Mucosa of descending colon (tissue), 3 donors: ENCODE measurements around the gene MOGAT3. TPM values are rescaled to one million over a fixed set of nuclear protein-coding genes. Genes with fewer than 3 reads are reported as not detected.

Source experiments
- ATAC-seq: fragments of 200-7000 bp; cut with Tn5 transposase; one replicate; pipeline ENCODE4 v1.9.1; 2020; ENCODE audit warnings: mild to moderate bottlenecking, moderate library complexity
- DNase-seq, 3 donors: peaks; one replicate each; pipeline ENCODE4 v3.0.0-alpha.2; 2020
- H3K36me3 ChIP-seq: fragments of 200-600 bp; one replicate; pipeline ENCODE4 v1.8.0; 2021; ENCODE audit warnings: low read depth, mild to moderate bottlenecking
- H3K4me1 ChIP-seq: fragments of 200-600 bp; one replicate; pipeline ENCODE4 v1.8.0; 2021; ENCODE audit warnings: low read depth, mild to moderate bottlenecking
- H3K4me3 ChIP-seq: fragments of 200-600 bp; one replicate; pipeline ENCODE4 v1.8.0; 2021; ENCODE audit warnings: mild to moderate bottlenecking
- H3K9me3 ChIP-seq: fragments of 200-600 bp; one replicate; pipeline ENCODE4 v1.8.0; 2021; ENCODE audit warnings: mild to moderate bottlenecking
- CTCF ChIP-seq: fragments of 200-600 bp; IDR thresholded peaks from one replicate; pipeline ENCODE4 v1.8.0; 2022; ENCODE audit warnings: antibody characterized with exemption, mild to moderate bottlenecking
- intact Hi-C, 2 donors: fragments of 100-400 bp; cut with DNase I in 1 of 2; cut with micrococcal nuclease in 1 of 2; formaldehyde crosslinking; loops; one replicate each; pipeline versions ENCODE4 v1.11.0 to v1.11.1; 2022; cut with DNase I, micrococcal nuclease
- total RNA-seq, 3 donors: library from RNA; stranded (reverse); fragmentation: NEBNext Ultra II Directional in 2 of 3; extraction: Animal tissue kit (Norgen Biotek cat#: 25700) in 2 of 3; gene quantifications; one replicate each; pipeline versions ENCODE4 v1.2.1 to v1.2.4, GENCODE V29; 2021 to 2023
- donor health status: DM: no; HTN: no; CAD: no; lungs with moderate emphysema.
- donor health status: DM: no; HTN: no; CAD: no.
- donor health status: DM: no; HTN: yes; CAD: no.

The MOGAT3 gene
- total RNA-seq, 3 donors from 2014 or later, result 27.9 to 66.2 (median 58.3) TPM

GRCh38 chr7:101218236-101219125 lies 17.6 kb upstream of the MOGAT3 start:
- peak; percentile 42 for ATAC-seq

DNA sequence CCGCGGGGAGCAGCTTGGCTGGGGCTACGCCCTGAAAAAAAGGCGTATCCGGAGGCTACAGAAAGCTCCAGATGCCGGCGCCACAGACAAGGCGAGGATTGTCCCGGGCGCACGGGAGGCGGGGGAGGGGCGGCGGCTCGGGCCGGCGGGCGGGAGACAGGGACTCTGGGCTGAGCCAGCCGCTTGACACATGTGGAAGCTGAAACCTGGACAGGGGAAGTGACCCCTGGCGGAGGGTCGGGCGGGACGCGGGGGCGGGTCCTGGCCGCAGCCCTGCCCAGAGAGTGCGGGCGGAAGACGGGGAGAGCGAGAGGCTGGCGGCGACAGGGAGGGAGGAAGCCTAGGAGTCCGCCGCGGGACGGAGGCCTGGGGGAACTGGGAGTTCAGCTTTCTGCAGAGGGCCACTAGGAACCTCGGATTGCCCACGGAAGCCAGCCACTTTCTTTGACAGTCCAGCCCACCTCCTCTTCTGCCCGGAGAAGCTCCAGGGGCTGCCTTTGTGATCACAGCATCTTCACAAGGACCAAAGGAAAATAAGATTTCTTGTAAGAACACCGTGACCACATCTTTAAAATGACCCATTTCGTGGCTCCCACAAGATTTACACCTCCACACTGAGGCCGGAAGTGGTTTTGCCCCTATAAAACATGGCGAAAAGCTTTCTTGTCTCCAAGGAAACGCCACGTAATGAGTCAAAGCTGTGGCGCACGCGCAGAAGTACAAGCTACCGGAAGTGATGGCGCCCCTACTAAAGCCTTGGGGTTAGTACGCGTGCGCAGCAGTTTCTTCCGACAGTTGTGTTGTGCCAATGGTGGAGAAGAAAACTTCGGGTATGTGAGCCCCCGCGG lies 16.8 kb upstream of the MOGAT3 start, which contains the start of the genes PLOD3 and ZNHIT1:
Gene PLOD3 (minus strand): TSS at position 194 of the 848 bp plus-strand sequence. CDS start 307 bp downstream, outside the sequence.
Gene ZNHIT1 (plus strand): TSS at position 778 of the 848 bp plus-strand sequence. CDS start 31 bp downstream, at position 809.
- Histone ChIP-seq H3K4me3 (peak within 1 kb of the TSS; percentile 54), H3K9me3 (no peaks in the 10 kb centered on the region), H3K36me3 (peaks cover 4% of the 10 kb centered on the region), H3K4me1 (peaks cover 25% of the 10 kb centered on the region)
- TF ChIP-seq CTCF, result no peak
- DNase-seq (peak; percentile 95 to 99 (median 98)), ATAC-seq (peak; percentile 87)
- intact Hi-C loops, result no loop called here

More at GRCh38 chr7:101218236-101219125, 17.6 kb upstream of the MOGAT3 start:
- TF ChIP-seq CTCF, result no peak
- intact Hi-C loops, result no loop called here
- DNase-seq, result peak in 1 of 3 donors; percentile 58
- Histone ChIP-seq H3K4me1 (peaks cover 25% of the 10 kb centered on the region), H3K36me3 (peaks cover 4% of the 10 kb centered on the region), H3K9me3 (no peaks in the 10 kb centered on the region), H3K4me3 (peak overlapping the region; percentile 54)

DNA sequence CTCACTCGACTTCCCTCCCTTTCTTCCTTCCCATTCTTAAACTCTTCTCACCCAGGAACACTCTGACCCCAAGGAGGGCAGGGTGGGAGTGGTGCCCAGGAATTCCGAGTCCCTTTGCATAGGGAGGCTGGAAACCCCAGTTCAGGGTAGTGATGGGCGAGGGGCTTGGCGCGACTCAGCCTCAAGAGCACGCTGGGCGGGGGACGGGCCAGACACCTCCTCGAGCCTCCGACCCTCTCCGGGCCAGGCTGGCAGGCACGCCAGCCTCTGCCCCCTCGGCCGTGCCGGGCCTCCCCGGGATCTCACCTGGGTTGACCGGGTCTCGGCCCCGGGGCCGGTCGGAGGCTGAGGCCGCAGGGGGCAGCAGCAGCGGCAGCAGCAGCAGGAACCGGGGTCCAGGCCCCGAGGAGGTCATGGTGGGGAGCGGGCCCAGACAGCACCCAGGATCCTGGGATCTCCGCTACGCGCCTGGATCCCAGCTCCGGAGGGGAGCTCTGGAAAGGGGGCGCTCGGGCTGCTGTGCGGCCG lies 16.1 kb upstream of the MOGAT3 start:
- DNase-seq, result peak in 2 of 3 donors; percentile 41 to 65
- no peak for ATAC-seq
- H3K9me3 ChIP-seq, result no peaks in the 10 kb centered on the region
- peaks cover 4% of the 10 kb centered on the region for H3K36me3 ChIP-seq
- intact Hi-C loops, result no loop called here
- TF ChIP-seq CTCF, result no peak
- H3K4me1 ChIP-seq, result peaks cover 25% of the 10 kb centered on the region
- peak overlapping the region; percentile 54 for H3K4me3 ChIP-seq

DNA sequence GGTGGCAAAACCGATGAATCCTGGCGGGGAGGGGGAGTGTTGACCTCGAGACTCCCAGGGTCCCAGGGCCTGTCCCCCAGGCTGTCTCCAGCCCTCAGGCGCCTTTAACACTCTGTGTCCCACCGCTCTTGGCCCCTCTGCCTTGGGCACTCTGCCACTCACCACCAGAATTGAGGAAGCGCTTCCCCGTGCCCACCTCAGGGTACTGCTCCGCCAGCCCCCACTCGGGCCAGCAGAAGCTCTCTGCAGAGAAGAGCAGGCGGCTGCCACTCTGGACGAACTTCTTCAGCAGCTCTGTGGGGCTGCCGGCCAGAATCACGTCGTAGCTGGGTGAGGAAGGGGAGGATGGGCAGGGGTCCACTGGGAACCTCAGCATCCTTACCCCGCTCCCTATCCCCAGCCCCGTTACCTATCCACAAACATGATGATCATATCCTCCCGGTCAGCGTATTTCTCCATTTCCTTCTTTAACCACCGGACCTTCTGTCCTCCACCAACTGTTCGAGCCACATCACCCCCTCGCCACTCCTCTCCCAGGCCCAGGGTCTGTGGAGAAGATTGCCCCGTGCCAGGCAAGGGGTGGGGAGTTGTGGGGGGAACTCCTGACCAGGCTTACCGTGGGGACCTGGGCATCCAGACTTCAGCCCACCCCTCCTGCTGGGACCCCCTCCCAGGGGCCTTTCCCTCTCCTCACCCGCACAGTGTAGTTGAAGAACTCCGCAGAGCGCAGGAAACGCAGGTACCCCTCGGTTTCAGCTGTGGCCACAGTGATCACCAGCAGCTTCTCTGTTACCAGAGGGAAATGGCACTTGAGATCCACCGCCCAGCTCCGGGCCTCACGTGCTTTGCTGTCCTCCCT lies 15.4 kb upstream of the MOGAT3 start:
- Histone ChIP-seq H3K4me1 (peaks cover 25% of the 10 kb centered on the region), H3K9me3 (no peaks in the 10 kb centered on the region), H3K36me3 (peaks cover 4% of the 10 kb centered on the region), H3K4me3 (peak overlapping the region; percentile 54)
- ATAC-seq (peak; percentile 7), DNase-seq (peak in 2 of 3 donors; percentile 55 to 65)
- intact Hi-C loops, result no loop called here
- TF ChIP-seq CTCF, result no peak
